ENCODE measurements around the gene C1orf21. TPM values are rescaled to one million over a fixed set of nuclear protein-coding genes. Genes with fewer than 3 reads are reported as not detected.

C1orf21 gene
- polyA plus RNA-seq, 3 donors, result 0.23 to 1.1 (median 0.28) TPM

GRCh38 chr1:184463680-184464079 lies 76.9 kb downstream of the C1orf21 start:
- H3K27me3 ChIP-seq (ENCODE audit: control insufficient read depth in 2 of 2, insufficient read depth in 2 of 2, low read length in 2 of 2), result no peaks in the 10 kb centered on the region
- no peaks in the 10 kb centered on the region for H3K9me3 ChIP-seq (replicated peaks in 1 of 2; ENCODE audit: control insufficient read depth in 1 of 2, insufficient read depth in 1 of 2, low read length in 2 of 2)
- no peak overlapping the region for H3K4me2 ChIP-seq (replicated peaks; ENCODE audit: extremely low read depth, low read length, poor library complexity, severe bottlenecking)
- H3K4me3 Mint-ChIP-seq, result no peak overlapping the region
- intact Hi-C loops (cut with micrococcal nuclease), result no loop called here
- no peaks in the 10 kb centered on the region for H3K79me2 ChIP-seq (ENCODE audit: insufficient read depth, low read length)
- peaks cover 7% of the 10 kb centered on the region for H3K4me1 Mint-ChIP-seq
- peaks cover 0 to 1% (median 0%) of the 10 kb centered on the region in 7 donors for H3K9me3 Mint-ChIP-seq
- no peak overlapping the region for H3K27ac ChIP-seq (ENCODE audit: low read depth in 1 of 2, low read length in 2 of 2)
- no peak overlapping the region for H3K27ac Mint-ChIP-seq
- no peak for DNase-seq
- H3K36me3 Mint-ChIP-seq, result no peaks in the 10 kb centered on the region
- no peaks in the 10 kb centered on the region for H3K4me1 ChIP-seq (ENCODE audit: control insufficient read depth in 1 of 2, insufficient read depth in 2 of 2, low read length in 2 of 2)
- TF ChIP-seq CTCF (IDR thresholded peaks at IDR 0.05), result no peak
- peaks cover 0 to 1% (median 1%) of the 10 kb centered on the region in 3 donors for H3K27me3 Mint-ChIP-seq (ENCODE audit: low read depth in 3 of 3)
- H3K36me3 ChIP-seq (replicated peaks in 1 of 2; ENCODE audit: control insufficient read depth in 1 of 2, insufficient read depth in 2 of 2, low read length in 2 of 2), result no peaks in the 10 kb centered on the region
- H3K9ac ChIP-seq (ENCODE audit: insufficient read depth, low read length, poor library complexity, severe bottlenecking), result no peak overlapping the region
- H3K4me3 ChIP-seq (replicated peaks in 1 of 3; ENCODE audit: low read depth in 2 of 3, low read length in 3 of 3), result no peak overlapping the region
- H4K20me1 ChIP-seq (ENCODE audit: insufficient read depth, low read length), result no peaks in the 10 kb centered on the region
- H2AFZ ChIP-seq (ENCODE audit: insufficient read depth, low read depth, low read length, poor library complexity, severe bottlenecking), result no peak overlapping the region
- WGBS (ENCODE audit: insufficient coverage), result 100% methylated on average over 1 of the region's 1 CpG

GRCh38 chr1:184464757-184465156 lies 77.9 kb downstream of the C1orf21 start:
- Mint-ChIP-seq H3K4me3 (no peak overlapping the region), H3K27me3 (ENCODE audit: low read depth in 3 of 3) (peaks cover 0 to 1% (median 0%) of the 10 kb centered on the region in 3 donors), H3K9me3 (peaks cover 0 to 1% (median 0%) of the 10 kb centered on the region in 7 donors), H3K36me3 (no peaks in the 10 kb centered on the region), H3K27ac (no peak overlapping the region), H3K4me1 (peaks cover 7% of the 10 kb centered on the region)
- WGBS (ENCODE audit: insufficient coverage), result no CpG with 5 or more reads among the region's 4 CpGs
- no peaks in the 10 kb centered on the region for H3K27me3 ChIP-seq (ENCODE audit: control insufficient read depth in 2 of 2, insufficient read depth in 2 of 2, low read length in 2 of 2)
- H3K4me2 ChIP-seq (replicated peaks; ENCODE audit: extremely low read depth, low read length, poor library complexity, severe bottlenecking), result no peak overlapping the region
- no peaks in the 10 kb centered on the region for H3K36me3 ChIP-seq (replicated peaks in 1 of 2; ENCODE audit: control insufficient read depth in 1 of 2, insufficient read depth in 2 of 2, low read length in 2 of 2)
- H3K4me3 ChIP-seq (replicated peaks in 1 of 3; ENCODE audit: low read depth in 2 of 3, low read length in 3 of 3), result no peak overlapping the region
- intact Hi-C loops (cut with micrococcal nuclease), result no loop called here
- H3K79me2 ChIP-seq (ENCODE audit: insufficient read depth, low read length), result no peaks in the 10 kb centered on the region
- DNase-seq, result no peak
- no peaks in the 10 kb centered on the region for H4K20me1 ChIP-seq (ENCODE audit: insufficient read depth, low read length)
- no peak overlapping the region for H3K27ac ChIP-seq (ENCODE audit: low read depth in 1 of 2, low read length in 2 of 2)
- TF ChIP-seq CTCF (IDR thresholded peaks at IDR 0.05), result no peak
- no peaks in the 10 kb centered on the region for H3K4me1 ChIP-seq (ENCODE audit: control insufficient read depth in 1 of 2, insufficient read depth in 2 of 2, low read length in 2 of 2)
- no peak overlapping the region for H3K9ac ChIP-seq (ENCODE audit: insufficient read depth, low read length, poor library complexity, severe bottlenecking)
- no peaks in the 10 kb centered on the region for H3K9me3 ChIP-seq (replicated peaks in 1 of 2; ENCODE audit: control insufficient read depth in 1 of 2, insufficient read depth in 1 of 2, low read length in 2 of 2)
- H2AFZ ChIP-seq (ENCODE audit: insufficient read depth, low read depth, low read length, poor library complexity, severe bottlenecking), result no peak overlapping the region
